Astrocyte (in vitro differentiated cells and primary cell): ENCODE results near the gene SLC35F5. TPM values are rescaled to one million over a fixed set of nuclear protein-coding genes. Genes with fewer than 3 reads are reported as not detected.

Source experiments
- DNase-seq: peaks from one replicate; pipeline ENCODE4 v3.0.0-alpha.2; 2010; ENCODE audit warnings: low read depth
- FAIRE-seq: peaks from 2 replicates; lab custom pipeline; 2011; peaks lifted over from hg19 to GRCh38; lab: Jason Lieb, UNC
- H2AFZ ChIP-seq: 2 replicates; pipeline ENCODE4 v1.6.0; 2012; ENCODE audit warnings: low read depth, low read length, inconsistent platforms
- H3K27ac ChIP-seq: 2 replicates; pipeline ENCODE4 v1.5.1; 2011; ENCODE audit warnings: low read depth, low read length, inconsistent platforms
- H3K27me3 ChIP-seq: 2 replicates; pipeline ENCODE4 v1.6.0; 2011; ENCODE audit warnings: low read length, inconsistent platforms; ENCODE audit not compliant: insufficient read depth
- H3K36me3 ChIP-seq: 2 replicates; pipeline ENCODE4 v1.5.1; 2011; ENCODE audit warnings: low read length, inconsistent platforms; ENCODE audit not compliant: insufficient read depth
- H3K4me1 ChIP-seq: 2 replicates; pipeline ENCODE4 v1.5.1; 2011; ENCODE audit warnings: low read length, inconsistent platforms; ENCODE audit not compliant: insufficient read depth
- H3K4me2 ChIP-seq: 2 replicates; pipeline ENCODE4 v1.6.0; 2012; ENCODE audit warnings: low read length, inconsistent platforms
- H3K4me3 ChIP-seq: 2 replicates; pipeline ENCODE4 v1.5.1; 2011; ENCODE audit warnings: low read depth, mild to moderate bottlenecking, low read length, inconsistent platforms; ENCODE audit not compliant: insufficient read depth
- H3K79me2 ChIP-seq: 2 replicates; pipeline ENCODE4 v1.6.0; 2012; ENCODE audit warnings: mild to moderate bottlenecking, low read length, inconsistent platforms; ENCODE audit not compliant: insufficient read depth
- H3K9ac ChIP-seq: 2 replicates; pipeline ENCODE4 v1.6.0; 2012; ENCODE audit warnings: mild to moderate bottlenecking, low read length, inconsistent platforms
- H3K9me3 ChIP-seq: 2 replicates; pipeline ENCODE4 v1.5.1; 2012; ENCODE audit warnings: low read depth, mild to moderate bottlenecking, low read length, inconsistent platforms; ENCODE audit not compliant: insufficient read depth
- H4K20me1 ChIP-seq: 2 replicates; pipeline ENCODE4 v1.6.0; 2012; ENCODE audit warnings: low read length, inconsistent platforms; ENCODE audit not compliant: insufficient read depth
- H3K27ac Mint-ChIP-seq: one replicate; pipeline ENCODE4 v1.8.0; 2021; ENCODE audit warnings: mild to moderate bottlenecking, mixed read lengths; ENCODE audit not compliant: unreplicated experiment
- H3K27me3 Mint-ChIP-seq: one replicate; pipeline ENCODE4 v1.8.0; 2021; ENCODE audit warnings: low read depth, mixed read lengths; ENCODE audit not compliant: unreplicated experiment
- H3K36me3 Mint-ChIP-seq: one replicate; pipeline ENCODE4 v1.8.0; 2021; ENCODE audit warnings: low read depth, mixed read lengths; ENCODE audit not compliant: unreplicated experiment
- H3K4me1 Mint-ChIP-seq: one replicate; pipeline ENCODE4 v1.8.0; 2021; ENCODE audit warnings: low read depth, mixed read lengths; ENCODE audit not compliant: unreplicated experiment
- H3K4me3 Mint-ChIP-seq: one replicate; pipeline ENCODE4 v1.8.0; 2021; ENCODE audit warnings: mild to moderate bottlenecking, moderate library complexity, mixed read lengths; ENCODE audit not compliant: unreplicated experiment
- H3K9me3 Mint-ChIP-seq: one replicate; pipeline ENCODE4 v1.8.0; 2021; ENCODE audit warnings: mild to moderate bottlenecking, mixed read lengths; ENCODE audit not compliant: unreplicated experiment
- EZH2 ChIP-seq: IDR thresholded peaks from 2 replicates; pipeline ENCODE4 v1.6.1; 2012; ENCODE audit warnings: mild to moderate bottlenecking, low read length, inconsistent platforms; ENCODE audit not compliant: insufficient read depth
- total RNA-seq: library from RNA; stranded (reverse); gene quantifications from 2 replicates; pipeline ENCODE4 v1.2.1, GENCODE V29; 2021
- TF ChIP-seq, protein P1 (sequence below): IDR thresholded peaks from 2 replicates; pipeline ENCODE4 v1.5.1; 2011; ENCODE audit warnings: low read depth, mild to moderate bottlenecking, inconsistent platforms, low read length, moderate library complexity; ENCODE audit not compliant: insufficient read depth

Gene SLC35F5
- total RNA-seq, 1 donor from 2014 or later = 103 TPM

DNA sequence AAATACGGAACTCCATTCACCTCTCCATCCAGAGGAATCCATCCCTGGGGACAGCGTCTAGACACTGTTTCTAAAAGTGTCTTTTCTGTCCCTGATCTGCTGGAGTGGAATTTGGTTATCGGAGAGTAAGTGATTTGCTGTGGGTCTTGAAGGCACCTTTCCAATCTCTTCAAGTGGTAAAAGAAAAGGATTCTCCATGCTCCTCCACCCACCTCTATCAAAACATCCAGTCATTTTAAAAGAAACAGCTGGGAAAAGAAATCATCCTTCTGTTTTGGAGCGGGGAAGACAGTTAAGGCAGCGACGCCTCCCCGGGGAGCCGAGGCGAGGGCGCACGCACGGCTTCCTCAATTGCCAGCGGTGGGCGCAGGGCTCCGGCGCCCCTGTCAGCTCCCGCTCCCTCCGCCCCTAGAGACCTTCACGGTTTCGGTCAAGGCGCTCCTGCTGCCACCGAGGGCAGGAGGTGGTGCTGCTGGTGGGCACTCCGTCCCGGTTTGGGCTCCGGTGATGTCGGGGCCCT, 547 bp downstream of the SLC35F5 start:
- DNase-seq (peak; percentile 22), FAIRE-seq (no peak)
- Histone ChIP-seq H3K9ac (peak overlapping the region; percentile 97), H3K36me3 (peaks cover 4% of the 10 kb centered on the region), H3K27me3 (no peaks in the 10 kb centered on the region), H3K4me3 (peak overlapping the region; percentile 94), H3K79me2 (peaks cover 53% of the 10 kb centered on the region), H3K4me2 (peak overlapping the region; percentile 99), H3K27ac (peak overlapping the region; percentile 89), H3K9me3 (no peaks in the 10 kb centered on the region), H3K4me1 (peaks cover 13% of the 10 kb centered on the region), H4K20me1 (peaks cover 20% of the 10 kb centered on the region), H2AFZ (peak overlapping the region; percentile 95)
- Mint-ChIP-seq H3K9me3 (no peaks in the 10 kb centered on the region), H3K4me1 (peaks cover 10% of the 10 kb centered on the region), H3K4me3 (peak overlapping the region; percentile 93), H3K27ac (peak overlapping the region; percentile 75), H3K36me3 (peaks cover 9% of the 10 kb centered on the region), H3K27me3 (no peaks in the 10 kb centered on the region)
- TF ChIP-seq, protein P1, sequence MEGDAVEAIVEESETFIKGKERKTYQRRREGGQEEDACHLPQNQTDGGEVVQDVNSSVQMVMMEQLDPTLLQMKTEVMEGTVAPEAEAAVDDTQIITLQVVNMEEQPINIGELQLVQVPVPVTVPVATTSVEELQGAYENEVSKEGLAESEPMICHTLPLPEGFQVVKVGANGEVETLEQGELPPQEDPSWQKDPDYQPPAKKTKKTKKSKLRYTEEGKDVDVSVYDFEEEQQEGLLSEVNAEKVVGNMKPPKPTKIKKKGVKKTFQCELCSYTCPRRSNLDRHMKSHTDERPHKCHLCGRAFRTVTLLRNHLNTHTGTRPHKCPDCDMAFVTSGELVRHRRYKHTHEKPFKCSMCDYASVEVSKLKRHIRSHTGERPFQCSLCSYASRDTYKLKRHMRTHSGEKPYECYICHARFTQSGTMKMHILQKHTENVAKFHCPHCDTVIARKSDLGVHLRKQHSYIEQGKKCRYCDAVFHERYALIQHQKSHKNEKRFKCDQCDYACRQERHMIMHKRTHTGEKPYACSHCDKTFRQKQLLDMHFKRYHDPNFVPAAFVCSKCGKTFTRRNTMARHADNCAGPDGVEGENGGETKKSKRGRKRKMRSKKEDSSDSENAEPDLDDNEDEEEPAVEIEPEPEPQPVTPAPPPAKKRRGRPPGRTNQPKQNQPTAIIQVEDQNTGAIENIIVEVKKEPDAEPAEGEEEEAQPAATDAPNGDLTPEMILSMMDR = no peak
- TF ChIP-seq EZH2 = no peak

DNA sequence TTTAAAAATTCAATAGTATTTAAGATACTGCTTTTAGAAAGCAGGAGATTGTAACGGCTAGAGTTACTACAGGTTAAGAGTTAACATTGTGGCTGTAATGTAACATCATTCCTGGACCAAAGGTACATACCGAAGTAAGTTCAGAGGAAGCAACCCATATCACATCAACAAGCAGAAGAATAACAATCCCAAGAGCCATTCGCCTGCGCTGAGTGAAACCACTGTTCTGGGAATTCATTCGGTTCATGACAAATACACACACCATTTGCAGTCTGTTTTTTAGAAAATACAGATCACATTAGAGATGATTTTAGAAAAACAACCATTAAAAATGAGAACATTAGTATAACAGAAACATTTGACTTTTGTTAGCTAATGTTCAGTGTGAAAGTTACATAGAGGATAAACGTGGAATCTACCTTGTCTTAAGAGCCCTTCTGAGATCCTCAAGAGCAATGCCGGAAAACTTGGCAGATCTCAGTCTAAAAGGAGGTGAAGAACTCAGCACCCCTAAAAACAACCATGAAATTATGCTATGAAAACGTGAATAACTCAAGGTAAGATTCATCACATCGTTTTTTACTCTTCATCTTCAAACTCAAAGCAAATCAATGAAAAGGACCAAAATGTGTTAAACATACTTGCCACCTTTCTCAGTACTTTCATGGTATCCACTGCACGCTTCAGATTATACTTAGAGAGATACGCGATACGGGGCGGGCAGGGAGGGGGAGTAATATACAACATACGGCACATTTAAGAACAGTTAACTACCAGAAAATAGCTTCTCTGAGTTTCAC, 1.2 kb downstream of the SLC35F5 start:
- Histone ChIP-seq H3K27me3 (no peaks in the 10 kb centered on the region), H3K9me3 (no peaks in the 10 kb centered on the region), H4K20me1 (peaks cover 26% of the 10 kb centered on the region), H3K9ac (peak overlapping the region; percentile 97), H3K79me2 (peaks cover 60% of the 10 kb centered on the region), H3K4me2 (peak overlapping the region; percentile 99), H3K4me3 (peak overlapping the region; percentile 94), H2AFZ (peak overlapping the region; percentile 95), H3K4me1 (peaks cover 7% of the 10 kb centered on the region), H3K27ac (peak overlapping the region; percentile 89), H3K36me3 (peaks cover 9% of the 10 kb centered on the region)
- Mint-ChIP-seq H3K27ac (peak overlapping the region; percentile 75), H3K27me3 (no peaks in the 10 kb centered on the region), H3K4me3 (peak overlapping the region; percentile 93), H3K4me1 (peaks cover 10% of the 10 kb centered on the region), H3K9me3 (no peaks in the 10 kb centered on the region), H3K36me3 (peaks cover 13% of the 10 kb centered on the region)
- TF ChIP-seq EZH2 = no peak
- TF ChIP-seq, protein P1 = no peak
- FAIRE-seq = no peak
- peak; percentile 12 for DNase-seq

DNA sequence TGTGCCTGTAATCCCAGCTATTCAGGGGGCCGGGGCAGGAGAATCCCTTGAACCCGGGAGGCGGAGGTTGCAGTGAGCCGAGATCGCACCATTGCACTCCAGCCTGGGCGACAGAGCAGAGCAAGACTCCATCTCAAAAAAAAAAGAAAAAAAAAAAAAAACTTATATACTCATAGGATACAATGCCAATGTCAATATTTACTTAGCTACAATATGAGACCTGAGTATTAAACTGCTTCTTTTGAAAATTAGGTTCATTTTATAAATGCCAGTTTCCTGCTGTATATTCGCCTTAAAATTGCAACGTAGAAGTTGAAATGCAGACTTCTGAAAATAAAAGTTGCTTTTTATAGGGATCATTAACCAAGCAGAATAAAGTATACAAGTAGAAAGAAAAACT, 2.3 kb downstream of the SLC35F5 start:
- Histone ChIP-seq H3K27me3 (no peaks in the 10 kb centered on the region), H3K4me2 (peak overlapping the region; percentile 99), H3K4me3 (no peak overlapping the region), H4K20me1 (peaks cover 29% of the 10 kb centered on the region), H3K4me1 (peaks cover 4% of the 10 kb centered on the region), H3K36me3 (peaks cover 13% of the 10 kb centered on the region), H3K79me2 (peaks cover 65% of the 10 kb centered on the region), H3K9ac (no peak overlapping the region), H2AFZ (no peak overlapping the region), H3K9me3 (no peaks in the 10 kb centered on the region), H3K27ac (no peak overlapping the region)
- Mint-ChIP-seq H3K27me3 (no peaks in the 10 kb centered on the region), H3K9me3 (no peaks in the 10 kb centered on the region), H3K36me3 (peaks cover 14% of the 10 kb centered on the region), H3K27ac (no peak overlapping the region), H3K4me1 (peaks cover 11% of the 10 kb centered on the region), H3K4me3 (peak overlapping the region; percentile 93)
- DNase-seq = no peak
- TF ChIP-seq, protein P1 = no peak
- no peak for TF ChIP-seq EZH2
- FAIRE-seq = peak; percentile 32
